A172 (cell line): ENCODE measurements around the gene SOX12. TPM values are rescaled to one million over a fixed set of nuclear protein-coding genes. Genes with fewer than 3 reads are reported as not detected.

Experiments
- DNase-seq: peaks from one replicate; pipeline ENCODE4 v3.0.0-alpha.2; 2015; ENCODE audit warnings: low spot score
- total RNA-seq: library from RNA; depleted of rRNA; stranded (reverse); fragments of >200 nt; shearing (Covaris generic); gene quantifications from 2 replicates; pipeline ENCODE4 v1.2.3, GENCODE V29; 2014; rRNA removed

SOX12 gene
- 7.4 and 9.4 TPM in 2 replicates for total RNA-seq

- DNase-seq, result peak; percentile 81
Observed at GRCh38 chr20:325045-325888, at the start of gene SOX12. Gene SOX12 (plus strand): TSS chr20:325552. CDS start chr20:325925, 373 bp downstream.

- DNase-seq, result no peak
Observed at GRCh38 chr20:275791-276190, 49.6 kb upstream of the SOX12 start.

- DNase-seq, result no peak
Observed at GRCh38 chr20:276620-277495, 48.5 kb upstream of the SOX12 start.

GRCh38 chr20:277496-277781 lies 47.9 kb upstream of the SOX12 start:
- DNase-seq, result no peak

- DNase-seq, result no peak
Observed at GRCh38 chr20:278181-278580, 47.2 kb upstream of the SOX12 start.

GRCh38 chr20:278607-279571 lies 46.5 kb upstream of the SOX12 start:
- no peak for DNase-seq

- DNase-seq, result no peak
Observed at GRCh38 chr20:284172-284571, 41.2 kb upstream of the SOX12 start.

- no peak for DNase-seq
Observed at GRCh38 chr20:286508-286907, 38.8 kb upstream of the SOX12 start.

- DNase-seq, result no peak
Observed at GRCh38 chr20:288956-289692, 36.2 kb upstream of the SOX12 start.

- DNase-seq, result no peak
Observed at GRCh38 chr20:289693-290083, 35.7 kb upstream of the SOX12 start.

GRCh38 chr20:290084-290831 lies 35.1 kb upstream of the SOX12 start, which contains the start of gene C20orf96:
Gene C20orf96 (minus strand): TSS chr20:290750. CDS start chr20:290610, 140 bp downstream.
- peak; percentile 94 for DNase-seq

GRCh38 chr20:294602-295001 lies 30.8 kb upstream of the SOX12 start:
- no peak for DNase-seq

- DNase-seq, result no peak
Observed at GRCh38 chr20:295804-296203, 29.5 kb upstream of the SOX12 start.

- peak; percentile 81 for DNase-seq
Observed at GRCh38 chr20:297098-297924, 28.0 kb upstream of the SOX12 start, which contains the start of gene ZCCHC3. Gene ZCCHC3 (plus strand): TSS chr20:297570. CDS start chr20:297587, 17 bp downstream.

GRCh38 chr20:297925-298775 lies 27.2 kb upstream of the SOX12 start:
- DNase-seq, result peak; percentile 58

GRCh38 chr20:298776-299391 lies 26.5 kb upstream of the SOX12 start:
- no peak for DNase-seq

GRCh38 chr20:300345-300990 lies 24.9 kb upstream of the SOX12 start:
- no peak for DNase-seq
